Mucosa of rectum (tissue), 2 donors: Measurements from ENCODE around the gene DKK1.
"Not testable (repeated sequence)": the region's sequence is repeated elsewhere in the genome, so short reads cannot be mapped to it uniquely, and the experiment has no call there.

ENCODE experiments used
- H3K27ac ChIP-seq, 2 donors: one replicate each; pipeline ENCODE4 v1.7.0; 2013; ENCODE audit warnings: inconsistent platforms in 2 of 2, low read depth in 2 of 2, low read length in 2 of 2
- H3K27me3 ChIP-seq, 2 donors: one replicate each; pipeline ENCODE4 v1.7.0; 2013; ENCODE audit warnings: low read length in 2 of 2; ENCODE audit not compliant: control insufficient read depth in 2 of 2, insufficient read depth in 2 of 2
- H3K36me3 ChIP-seq, 2 donors: one replicate each; pipeline ENCODE4 v1.7.0; 2013; ENCODE audit warnings: low read length in 2 of 2; ENCODE audit not compliant: control insufficient read depth in 2 of 2, insufficient read depth in 2 of 2
- H3K4me1 ChIP-seq, 2 donors: one replicate each; pipeline ENCODE4 v1.7.0; 2013; ENCODE audit warnings: low read length in 2 of 2, mild to moderate bottlenecking in 1 of 2; ENCODE audit not compliant: control insufficient read depth in 2 of 2, insufficient read depth in 2 of 2
- H3K4me3 ChIP-seq, 2 donors: one replicate each; pipeline ENCODE4 v1.7.0; 2013; ENCODE audit warnings: low read length in 2 of 2
- H3K9ac ChIP-seq, 2 donors: one replicate each; pipeline ENCODE4 v1.7.0; 2013; ENCODE audit warnings: low read length in 2 of 2, low read depth in 1 of 2, mild to moderate bottlenecking in 1 of 2
- H3K9me3 ChIP-seq, 2 donors: one replicate each; pipeline ENCODE4 v1.7.0; 2013; ENCODE audit warnings: low read length in 2 of 2; ENCODE audit not compliant: control insufficient read depth in 2 of 2
- donor health status: healthy.
- donor health status: Normal muscosa, but diverticular disease.

The DKK1 gene

DNA sequence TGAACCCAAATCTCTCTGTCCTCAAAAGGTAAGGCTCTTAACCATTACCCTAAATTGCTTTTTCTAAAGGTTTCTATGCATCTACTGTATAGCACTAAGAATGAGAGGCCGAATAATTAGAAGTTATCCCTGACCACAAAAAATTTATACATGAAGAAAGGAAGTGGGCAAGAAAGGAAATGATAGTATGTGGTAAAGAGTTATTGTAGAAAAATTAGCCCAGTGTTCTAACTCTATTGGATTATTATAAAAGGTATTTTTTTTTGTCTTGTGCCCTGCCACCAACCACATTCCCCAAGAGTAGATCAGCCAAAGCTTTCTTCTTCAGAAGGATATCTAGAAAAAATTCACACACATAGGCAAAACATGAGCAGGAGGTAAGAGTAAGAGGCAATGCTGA lies 45.4 kb downstream of the DKK1 start:
- Histone ChIP-seq H3K4me3 (no peak overlapping the region), H3K27me3 (no peaks in the 10 kb centered on the region), H3K9ac (no peak overlapping the region), H3K4me1 (no peaks in the 10 kb centered on the region), H3K27ac (no peak overlapping the region), H3K9me3 (no peaks in the 10 kb centered on the region), H3K36me3 (no peaks in the 10 kb centered on the region)

DNA sequence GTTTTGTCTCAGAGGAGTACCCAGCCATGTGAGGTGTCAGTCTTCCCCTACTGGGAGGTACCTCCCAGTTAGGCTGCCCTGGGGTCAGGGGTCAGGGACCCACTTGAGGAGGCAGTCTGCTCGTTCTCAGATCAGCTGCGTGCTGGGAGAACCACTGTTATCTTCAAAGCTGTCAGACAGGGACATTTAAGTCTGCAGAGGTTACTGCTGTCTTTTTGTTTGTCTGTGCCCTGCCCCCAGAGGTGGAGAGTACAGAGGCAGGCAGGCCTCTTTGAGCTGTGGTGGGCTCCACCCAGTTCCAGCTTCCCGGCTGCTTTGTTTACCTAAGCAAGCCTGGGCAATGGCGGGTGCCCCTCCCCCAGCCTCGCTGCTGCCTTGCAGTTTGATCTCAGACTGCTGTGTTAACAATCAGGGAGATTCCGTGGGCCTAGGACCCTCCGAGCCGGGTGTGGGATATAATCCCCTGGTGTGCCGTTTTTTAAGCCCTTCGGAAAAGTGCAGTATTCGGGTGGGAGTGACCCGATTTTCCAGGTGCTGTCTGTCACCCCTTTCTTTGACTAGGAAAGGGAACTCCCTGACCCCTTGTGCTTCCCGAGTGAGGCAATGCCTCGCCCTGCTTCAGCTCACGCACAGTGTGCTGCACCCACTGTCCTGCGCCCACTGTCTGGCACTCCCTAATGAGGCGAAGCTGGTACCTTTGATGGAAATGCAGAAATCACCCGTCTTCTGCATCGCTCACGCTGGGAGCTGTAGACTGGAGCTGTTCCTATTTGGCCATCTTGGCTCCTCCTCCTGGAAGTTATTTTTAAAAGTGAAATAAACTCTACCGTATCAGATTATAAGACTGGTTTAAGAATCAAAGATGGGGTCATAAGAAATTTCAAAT lies 51.7 kb downstream of the DKK1 start:
- H3K36me3 ChIP-seq, H3K27ac ChIP-seq, H3K27me3 ChIP-seq, H3K4me1 ChIP-seq, H3K9ac ChIP-seq, H3K9me3 ChIP-seq, H3K4me3 ChIP-seq: not testable (repeated sequence)
